Measurements from ENCODE around the gene P2RX4. TPM values are rescaled to one million over a fixed set of nuclear protein-coding genes. Genes with fewer than 3 reads are reported as not detected.

P2RX4 gene
- total and polyA plus RNA-seq, 2 of the 13 experiments (the other 11 are each of a cell fraction or from before 2014, with no cell fraction given): 13.8 to 30.8 TPM

DNA sequence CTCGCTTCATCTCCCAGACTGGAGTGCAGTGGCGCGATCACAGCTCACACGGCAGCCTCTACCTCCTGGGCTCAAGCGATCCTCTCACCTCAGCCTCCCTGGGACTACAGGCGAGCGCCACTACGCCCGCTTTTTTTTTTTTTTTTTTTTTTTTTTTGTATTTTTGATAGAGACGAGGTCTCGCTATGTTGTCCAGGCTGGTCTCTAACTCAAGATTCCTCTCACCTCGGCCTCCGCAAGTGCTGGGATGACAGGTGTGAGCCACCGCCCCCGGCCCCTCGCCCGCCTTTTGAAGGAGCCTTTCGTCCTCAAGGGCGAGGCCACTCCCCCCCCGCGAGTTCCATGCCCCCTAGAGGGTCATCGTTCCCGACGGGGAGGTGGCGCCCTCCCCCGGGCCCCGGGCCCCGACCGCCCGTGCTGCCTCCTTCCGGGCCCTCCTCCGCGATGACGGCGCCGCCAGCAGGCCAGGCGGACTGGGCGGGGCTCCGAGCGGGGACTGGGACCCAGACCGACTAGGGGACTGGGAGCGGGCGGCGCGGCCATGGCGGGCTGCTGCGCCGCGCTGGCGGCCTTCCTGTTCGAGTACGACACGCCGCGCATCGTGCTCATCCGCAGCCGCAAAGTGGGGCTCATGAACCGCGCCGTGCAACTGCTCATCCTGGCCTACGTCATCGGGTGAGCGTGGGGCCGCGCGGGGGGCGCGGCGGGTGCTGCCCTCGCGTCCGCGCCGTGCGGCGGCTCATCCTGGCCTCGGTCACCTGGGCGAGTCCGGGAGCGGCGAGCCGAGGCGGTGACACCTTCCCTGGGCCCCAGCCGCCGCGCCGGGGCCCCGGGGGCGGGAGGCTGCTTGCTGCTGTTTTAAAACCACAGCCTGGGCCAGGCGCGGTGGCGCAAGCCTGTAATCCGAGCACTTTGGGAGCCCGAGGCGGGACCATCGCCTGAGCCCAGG, at the start of gene P2RX4 (continued):
- TF ChIP-seq, protein P1, sequence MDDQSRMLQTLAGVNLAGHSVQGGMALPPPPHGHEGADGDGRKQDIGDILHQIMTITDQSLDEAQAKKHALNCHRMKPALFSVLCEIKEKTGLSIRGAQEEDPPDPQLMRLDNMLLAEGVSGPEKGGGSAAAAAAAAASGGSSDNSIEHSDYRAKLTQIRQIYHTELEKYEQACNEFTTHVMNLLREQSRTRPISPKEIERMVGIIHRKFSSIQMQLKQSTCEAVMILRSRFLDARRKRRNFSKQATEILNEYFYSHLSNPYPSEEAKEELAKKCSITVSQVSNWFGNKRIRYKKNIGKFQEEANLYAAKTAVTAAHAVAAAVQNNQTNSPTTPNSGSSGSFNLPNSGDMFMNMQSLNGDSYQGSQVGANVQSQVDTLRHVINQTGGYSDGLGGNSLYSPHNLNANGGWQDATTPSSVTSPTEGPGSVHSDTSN (CRISPR knock-in tag; IDR thresholded peaks at IDR 0.05; ENCODE audit: borderline replicate concordance): peak; percentile 80; the same call in 1 of the 2 replicates
- TF ChIP-seq ZFP62 (CRISPR knock-in tag; IDR thresholded peaks at IDR 0.05) (no peak), PAWR (CRISPR knock-in tag; IDR thresholded peaks at IDR 0.05; ENCODE audit: borderline replicate concordance) (no peak), PREB (CRISPR knock-in tag; IDR thresholded peaks at IDR 0.05) (no peak), PLRG1 (conservative IDR thresholded peaks at IDR 0.05) (no peak), TRAFD1 (CRISPR knock-in tag; IDR thresholded peaks at IDR 0.05; ENCODE audit: borderline replicate concordance) (no peak), MEF2D (CRISPR knock-in tag; IDR thresholded peaks at IDR 0.05) (no peak), SOX13 (IDR thresholded peaks at IDR 0.05) (no peak; the same call in 1 of the 2 replicates), SOX13 (CRISPR knock-in tag; conservative IDR thresholded peaks at IDR 0.05 in 1 of 2, IDR thresholded peaks at IDR 0.05 in 1 of 2) (peak in 1 of 2 experiments; percentile 25; a peak in 1 of 4 replicates), STAT5B (CRISPR knock-in tag; IDR thresholded peaks at IDR 0.05) (no peak), RELA (CRISPR knock-in tag; IDR thresholded peaks at IDR 0.05) (0 out of 2 replicates have a peak, but pooled peaks have one; percentile 36), RARA (CRISPR knock-in tag; IDR thresholded peaks at IDR 0.05) (no peak), ZFY (CRISPR knock-in tag; IDR thresholded peaks at IDR 0.05) (peak; percentile 96), ZNF33A (CRISPR knock-in tag; IDR thresholded peaks at IDR 0.05; ENCODE audit: borderline replicate concordance) (no peak), ZSCAN31 (CRISPR knock-in tag; IDR thresholded peaks at IDR 0.05; ENCODE audit: low read depth) (peak; percentile 94), ZNF570 (CRISPR knock-in tag; IDR thresholded peaks at IDR 0.05; ENCODE audit: borderline replicate concordance) (no peak), SIX4 (CRISPR knock-in tag; IDR thresholded peaks at IDR 0.05) (peak; percentile 77), THYN1 (CRISPR knock-in tag; IDR thresholded peaks at IDR 0.05; ENCODE audit: borderline replicate concordance, low read depth) (no peak), ZNF740 (CRISPR knock-in tag; IDR thresholded peaks at IDR 0.05) (peak; percentile 28; the same call in 1 of the 2 replicates), ZFP36L1 (CRISPR knock-in tag; IDR thresholded peaks at IDR 0.05) (0 out of 2 replicates have a peak, but pooled peaks have one; percentile 79), MXD3 (CRISPR knock-in tag; IDR thresholded peaks at IDR 0.05) (no peak), SATB2 (CRISPR knock-in tag; IDR thresholded peaks at IDR 0.05) (no peak)
- TF ChIP-seq, protein P2, sequence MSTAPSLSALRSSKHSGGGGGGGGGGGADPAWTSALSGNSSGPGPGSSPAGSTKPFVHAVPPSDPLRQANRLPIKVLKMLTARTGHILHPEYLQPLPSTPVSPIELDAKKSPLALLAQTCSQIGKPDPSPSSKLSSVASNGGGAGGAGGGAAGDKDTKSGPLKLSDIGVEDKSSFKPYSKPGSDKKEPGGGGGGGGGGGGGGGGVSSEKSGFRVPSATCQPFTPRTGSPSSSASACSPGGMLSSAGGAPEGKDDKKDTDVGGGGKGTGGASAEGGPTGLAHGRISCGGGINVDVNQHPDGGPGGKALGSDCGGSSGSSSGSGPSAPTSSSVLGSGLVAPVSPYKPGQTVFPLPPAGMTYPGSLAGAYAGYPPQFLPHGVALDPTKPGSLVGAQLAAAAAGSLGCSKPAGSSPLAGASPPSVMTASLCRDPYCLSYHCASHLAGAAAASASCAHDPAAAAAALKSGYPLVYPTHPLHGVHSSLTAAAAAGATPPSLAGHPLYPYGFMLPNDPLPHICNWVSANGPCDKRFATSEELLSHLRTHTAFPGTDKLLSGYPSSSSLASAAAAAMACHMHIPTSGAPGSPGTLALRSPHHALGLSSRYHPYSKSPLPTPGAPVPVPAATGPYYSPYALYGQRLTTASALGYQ (CRISPR knock-in tag; IDR thresholded peaks at IDR 0.05): peak; percentile 47; the same call in 1 of the 2 replicates
